HG03175 (cell line): ENCODE measurements around the gene ITGB3.
"Not testable (repeated sequence)": the region's sequence is repeated elsewhere in the genome, so short reads cannot be mapped to it uniquely, and the experiment has no call there.

Experiments used
- ATAC-seq: cut with Tn5 transposase; IDR thresholded peaks from one replicate; pipeline ENCODE4 v1.9.1; 2021; ENCODE audit warnings: mild to moderate bottlenecking, moderate library complexity; ENCODE audit not compliant: unreplicated experiment

ITGB3 gene

DNA sequence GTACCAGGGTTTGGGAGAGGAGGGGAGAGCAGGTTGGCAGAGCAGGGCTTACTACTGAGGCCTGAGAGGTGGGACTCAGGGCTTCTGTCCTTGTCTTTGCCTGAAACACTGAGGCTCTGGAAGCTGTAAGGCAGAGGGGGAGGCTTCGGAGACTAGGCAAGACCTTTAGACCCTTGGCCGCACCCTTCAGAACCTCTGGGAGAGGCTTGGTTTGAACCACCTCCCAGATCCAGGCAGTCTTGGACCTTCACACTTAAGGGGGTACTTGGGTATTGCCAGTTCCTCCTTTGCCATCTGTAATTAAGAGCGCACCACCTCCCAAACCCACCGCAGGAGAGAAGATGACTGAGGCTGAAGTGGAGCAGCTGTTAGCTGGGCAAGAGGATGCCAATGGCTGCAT, 31.6 kb upstream of the ITGB3 start:
- ATAC-seq = no peak

DNA sequence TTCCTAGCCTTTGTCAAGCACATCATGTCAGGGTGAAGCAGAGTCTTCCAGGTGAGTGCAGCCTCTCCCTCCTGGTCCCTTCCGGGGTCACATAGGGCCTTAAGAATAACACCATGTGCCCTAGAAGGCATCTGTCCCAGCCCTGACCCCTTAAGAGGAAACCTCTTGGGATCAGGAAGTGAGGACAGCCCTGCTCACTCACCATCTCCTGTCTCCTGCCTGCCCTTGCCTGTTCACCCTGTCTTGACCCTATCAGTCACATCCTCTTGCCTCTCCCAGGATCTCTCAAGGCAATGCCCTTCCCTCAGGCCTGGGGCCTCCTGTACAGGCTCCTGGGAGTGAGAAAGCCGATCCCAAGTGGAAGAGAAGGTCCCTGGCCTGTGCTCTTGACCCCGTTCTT, 30.6 kb upstream of the ITGB3 start:
- ATAC-seq = no peak

DNA sequence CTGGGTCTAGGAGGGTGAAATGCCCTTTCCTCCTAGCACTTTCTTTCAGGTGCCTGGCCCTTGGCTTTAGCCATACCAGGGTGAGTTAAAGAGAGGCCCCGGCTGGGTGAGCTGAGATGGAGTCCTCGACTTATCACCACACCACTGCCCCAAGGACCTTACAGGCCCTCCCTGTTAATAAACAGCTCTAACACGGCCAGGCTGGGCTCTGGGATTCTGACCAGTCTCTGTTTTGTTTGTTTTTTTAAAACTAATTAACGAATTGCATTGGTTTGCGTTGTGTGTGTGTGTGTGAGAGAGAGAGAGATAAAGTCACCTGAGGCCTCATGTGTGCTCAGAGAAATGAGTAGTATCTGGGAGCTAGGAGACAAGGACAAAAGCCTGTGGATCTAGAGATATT, 30.2 kb upstream of the ITGB3 start:
- no peak for ATAC-seq

DNA sequence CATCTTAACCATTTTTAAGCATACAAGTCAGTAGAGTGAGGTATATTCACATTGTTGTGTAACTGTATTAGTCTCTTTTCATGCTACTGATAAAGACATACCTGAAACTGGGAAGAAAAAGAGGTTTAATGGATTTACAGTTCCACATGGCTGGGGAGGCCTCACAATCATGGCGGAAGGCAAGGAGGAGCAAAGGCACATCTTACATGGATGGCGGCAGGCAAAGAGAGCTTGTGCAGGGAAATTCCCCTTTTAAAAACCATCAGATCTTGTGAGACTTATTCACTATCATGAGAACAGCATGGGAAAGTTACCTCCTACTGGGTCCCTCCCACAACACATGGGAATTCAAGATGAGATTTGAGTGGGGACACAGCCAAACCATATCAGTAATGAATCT, 29.6 kb upstream of the ITGB3 start:
- ATAC-seq = not testable (repeated sequence)

DNA sequence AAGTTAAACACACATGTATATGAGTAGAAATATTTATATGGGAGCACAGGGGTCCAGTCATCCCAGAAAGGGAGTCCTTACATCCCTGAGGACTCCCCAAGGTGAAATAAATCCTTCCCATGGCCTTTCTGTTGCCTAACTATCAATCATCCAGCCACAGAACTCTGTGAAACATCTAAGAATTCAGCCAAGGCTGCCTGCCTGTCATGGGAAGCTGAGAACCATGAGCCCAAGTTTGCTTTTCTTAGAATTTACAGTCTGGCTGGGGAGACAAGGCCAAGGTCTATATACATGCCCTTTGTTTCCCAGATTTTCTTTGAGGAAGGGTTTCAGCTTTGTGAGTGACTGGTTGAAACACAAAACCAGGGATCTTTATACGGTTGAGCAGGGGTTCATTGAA, 28.7 kb upstream of the ITGB3 start:
- no peak for ATAC-seq

DNA sequence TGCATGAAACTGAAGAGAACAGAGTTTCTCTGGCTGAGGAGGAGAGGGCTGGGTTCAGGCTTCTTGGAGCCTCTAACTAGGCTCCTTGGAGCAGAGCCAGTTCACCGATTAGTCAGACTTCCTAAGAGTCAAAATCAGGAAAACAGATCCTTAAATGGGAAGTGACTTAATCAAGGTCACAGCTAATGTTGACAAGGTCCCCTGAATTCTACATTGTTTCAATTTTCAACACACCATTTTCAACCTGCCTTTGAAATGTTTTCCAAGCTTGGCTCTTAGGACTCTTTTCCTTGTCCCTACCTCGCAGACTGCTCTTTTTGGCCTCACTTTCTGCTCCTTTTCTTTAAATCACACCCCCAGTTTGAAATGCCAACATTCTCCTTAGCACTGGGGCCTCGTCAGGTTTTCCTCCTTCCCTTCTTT, 28.2 kb upstream of the ITGB3 start:
- no peak for ATAC-seq

DNA sequence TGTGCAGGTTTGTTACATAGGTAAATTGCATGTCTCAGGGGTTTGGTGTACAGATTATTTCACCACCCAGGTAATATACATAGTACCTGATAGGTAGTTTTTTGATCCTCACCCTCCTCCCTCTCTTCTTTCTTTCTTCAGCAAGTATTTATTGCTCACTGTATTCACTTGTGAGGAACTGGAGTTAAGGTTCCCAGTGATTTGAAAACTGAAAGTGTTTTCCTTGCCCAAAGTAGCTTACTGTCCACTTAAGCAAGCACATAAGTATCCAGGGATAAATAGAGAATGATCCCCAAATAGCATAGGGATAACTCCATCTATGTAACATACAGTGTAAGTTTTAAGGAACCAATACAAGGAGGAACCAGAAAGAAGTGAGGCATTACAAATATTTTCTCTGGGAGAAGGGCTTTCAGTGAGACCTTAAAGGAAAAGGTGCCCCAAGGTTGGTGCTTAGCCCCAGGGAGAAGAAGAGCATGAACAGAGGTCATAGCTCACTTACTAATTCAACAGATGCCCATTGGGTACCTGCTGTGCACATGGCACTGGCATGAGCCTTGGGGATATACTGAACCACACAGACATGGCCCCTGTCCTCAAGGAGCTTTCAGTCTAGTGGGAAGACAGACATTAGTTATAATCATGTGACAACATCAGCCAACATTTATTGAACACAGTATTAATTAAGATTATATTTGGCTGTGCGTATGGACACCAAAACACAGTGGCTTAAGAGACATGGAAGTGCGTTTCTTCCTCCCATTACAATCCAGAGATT, 27.5 kb upstream of the ITGB3 start:
- ATAC-seq = no peak

DNA sequence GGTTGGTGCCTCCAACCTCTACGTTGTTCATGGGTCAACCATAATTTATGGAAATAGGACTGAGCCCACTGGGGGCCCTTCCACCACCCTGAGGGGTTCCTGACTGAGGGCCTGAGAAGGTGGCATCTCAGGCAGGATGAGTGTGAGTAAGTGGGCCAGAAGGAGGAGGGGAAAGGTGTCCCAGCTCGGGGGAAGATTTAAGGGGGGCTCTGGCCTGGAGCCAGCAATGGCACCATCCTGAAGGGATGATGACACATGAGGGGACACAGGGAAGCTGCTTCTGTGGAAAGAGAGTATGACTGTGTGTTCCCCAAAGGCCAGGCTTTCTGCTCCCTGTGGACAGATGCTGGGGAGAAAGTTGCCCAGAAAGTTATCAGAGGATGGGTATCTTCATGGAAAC, 25.8 kb upstream of the ITGB3 start:
- ATAC-seq = no peak

DNA sequence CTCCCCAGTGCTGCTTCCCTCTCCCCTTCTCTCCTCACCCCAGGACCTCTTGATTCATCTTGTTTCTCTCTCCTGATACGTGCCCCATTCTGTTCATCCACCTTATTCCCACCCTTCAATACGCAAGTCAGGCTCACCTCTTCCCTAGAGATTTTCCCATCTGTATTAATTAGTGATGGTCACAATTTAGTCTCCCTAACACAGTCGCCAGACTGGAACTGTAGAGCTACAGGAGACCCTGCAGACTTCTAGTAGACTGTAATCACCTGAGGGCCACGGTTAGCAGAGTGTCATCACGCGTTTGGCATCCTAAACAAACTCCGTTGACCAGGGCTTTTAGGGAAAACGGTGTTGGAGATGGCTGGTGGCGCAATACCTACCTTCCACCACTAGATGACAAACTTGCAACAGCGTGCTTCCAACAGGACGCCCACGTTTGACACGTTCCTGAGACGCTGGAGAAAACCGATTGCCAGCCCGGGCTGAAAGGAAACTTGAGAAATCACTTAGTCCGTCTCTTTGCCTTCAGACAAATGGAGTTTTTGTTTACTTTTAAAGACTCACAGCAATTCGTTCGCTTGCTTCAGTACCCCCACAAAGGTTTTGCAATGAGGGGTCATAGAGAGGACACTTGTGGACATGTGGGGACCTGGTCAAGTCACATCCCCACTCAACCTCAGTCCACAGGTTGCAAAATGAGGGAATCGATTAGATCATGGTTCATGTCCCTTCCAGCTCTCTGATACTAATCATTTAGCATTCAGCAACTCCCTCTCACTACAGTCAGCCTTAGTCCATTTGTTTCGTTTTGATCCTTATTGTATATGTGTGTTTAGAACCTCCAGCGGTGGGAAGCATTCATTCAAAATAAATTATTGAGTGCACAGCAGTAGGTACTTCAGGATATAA, 23.8 kb upstream of the ITGB3 start:
- ATAC-seq = peak; percentile 69

DNA sequence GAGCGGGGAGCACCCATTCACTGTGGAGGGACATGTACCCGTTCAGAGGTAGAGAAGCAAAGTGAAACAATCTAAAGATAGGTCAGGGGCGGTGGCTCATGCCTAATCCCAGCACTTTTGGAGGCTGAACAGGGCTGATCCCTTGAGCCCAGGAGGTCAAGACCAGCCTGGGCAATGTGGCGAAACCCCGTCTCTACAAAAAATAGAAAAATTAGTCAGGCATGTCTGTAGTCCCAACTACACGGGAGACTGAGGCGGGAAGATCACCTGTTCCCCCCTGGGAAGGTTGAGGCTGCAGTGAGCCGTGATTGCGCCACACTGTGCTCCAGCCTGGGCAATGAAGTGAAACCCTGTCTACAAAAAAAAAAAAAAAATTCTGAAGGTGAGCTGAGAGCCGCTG, 22.8 kb upstream of the ITGB3 start:
- ATAC-seq = no peak

DNA sequence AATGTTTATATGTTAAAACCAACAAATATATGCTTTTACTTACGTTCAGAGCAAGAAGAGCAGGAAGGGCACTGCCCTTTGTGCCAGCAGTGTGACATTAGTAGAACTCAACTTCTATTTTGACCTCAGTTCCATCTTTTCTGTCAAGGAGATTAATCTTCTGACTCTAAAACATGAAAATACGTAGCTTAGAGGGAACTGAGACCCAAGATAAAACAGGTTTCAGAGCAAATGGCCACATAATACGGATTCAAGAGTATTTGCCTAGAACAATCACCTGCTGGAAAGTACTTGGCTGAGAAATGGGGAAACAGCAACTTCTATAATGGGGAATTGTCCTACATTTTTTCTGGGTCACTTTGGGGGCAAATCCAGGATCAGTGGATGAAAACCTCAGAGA, 22.3 kb upstream of the ITGB3 start:
- ATAC-seq = no peak

DNA sequence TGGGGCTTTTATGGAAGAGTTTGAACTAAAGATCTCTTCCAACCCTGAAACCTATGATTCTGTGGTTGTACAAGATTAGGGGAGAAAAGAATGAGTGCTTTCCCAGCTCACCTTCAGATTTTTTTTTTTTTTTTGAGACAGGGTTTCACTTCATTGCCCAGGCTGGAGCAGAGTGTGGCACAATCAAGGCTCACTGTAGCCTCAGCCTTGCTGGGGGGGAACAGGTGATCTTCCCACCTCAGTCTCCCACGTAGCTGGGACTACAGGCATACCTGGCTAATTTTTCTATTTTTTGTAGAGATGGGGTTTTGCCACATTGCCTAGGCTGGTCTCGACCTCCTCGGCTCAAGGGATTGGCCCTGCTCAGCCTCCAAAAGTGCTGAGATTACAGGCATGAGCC, 21.8 kb upstream of the ITGB3 start:
- no peak for ATAC-seq

DNA sequence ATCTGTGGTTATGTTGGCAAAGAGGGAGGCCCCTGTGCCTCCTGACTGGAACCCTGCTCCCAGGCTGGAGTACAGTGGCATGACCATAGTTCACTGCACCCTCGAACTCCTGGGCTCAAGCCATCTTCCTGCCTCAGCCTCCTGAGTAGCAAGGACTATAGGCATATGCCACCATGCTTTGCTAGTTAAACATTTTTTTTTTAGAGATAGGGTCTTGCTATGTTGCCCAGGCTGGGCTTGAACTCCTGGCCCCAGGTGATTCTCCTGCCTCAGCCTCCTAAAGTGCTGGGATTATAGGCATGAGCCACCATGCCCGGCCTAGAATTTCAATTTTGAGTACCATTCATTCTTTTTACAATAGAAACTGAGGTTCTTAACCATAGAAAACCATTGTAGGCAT, 21.2 kb upstream of the ITGB3 start:
- ATAC-seq = no peak

DNA sequence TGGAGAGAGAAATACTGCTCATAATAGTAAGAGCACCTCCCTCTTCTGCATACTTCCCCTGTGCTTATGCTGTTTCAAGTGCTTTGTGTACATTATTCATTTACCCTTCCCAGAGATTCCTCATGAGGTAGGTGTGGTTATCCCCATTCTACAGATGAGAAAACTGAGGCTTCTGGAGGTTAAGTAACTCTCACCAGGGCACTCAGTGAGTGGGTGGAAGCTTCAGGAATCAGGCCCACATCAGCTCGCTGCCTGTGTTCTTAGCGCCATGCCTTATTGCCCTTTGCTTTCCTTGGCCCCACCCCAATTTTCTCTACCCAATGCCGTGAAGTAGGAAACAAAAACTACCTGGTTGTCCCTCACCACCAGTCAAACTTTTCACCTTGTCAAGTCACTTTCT, 18.1 kb upstream of the ITGB3 start:
- ATAC-seq = no peak

DNA sequence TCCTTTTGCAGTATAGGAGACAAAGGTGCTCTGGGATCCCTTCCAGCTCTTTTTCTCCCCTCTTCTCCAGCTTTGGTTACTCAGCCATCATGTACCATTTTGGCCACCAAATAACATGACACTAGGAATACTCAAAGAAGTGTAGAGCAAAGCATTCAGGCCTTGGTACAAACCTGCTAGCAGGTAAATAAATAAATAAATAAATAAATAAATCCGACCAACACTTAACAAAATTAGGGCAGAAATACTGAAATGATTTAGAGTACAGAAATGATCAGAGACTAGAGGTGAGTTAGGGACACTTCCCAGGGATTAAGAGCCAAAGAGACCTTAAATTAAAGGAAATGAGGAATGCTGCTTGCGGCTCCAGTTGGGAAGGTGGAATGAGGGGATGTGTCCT, 17.7 kb upstream of the ITGB3 start:
- ATAC-seq = no peak

DNA sequence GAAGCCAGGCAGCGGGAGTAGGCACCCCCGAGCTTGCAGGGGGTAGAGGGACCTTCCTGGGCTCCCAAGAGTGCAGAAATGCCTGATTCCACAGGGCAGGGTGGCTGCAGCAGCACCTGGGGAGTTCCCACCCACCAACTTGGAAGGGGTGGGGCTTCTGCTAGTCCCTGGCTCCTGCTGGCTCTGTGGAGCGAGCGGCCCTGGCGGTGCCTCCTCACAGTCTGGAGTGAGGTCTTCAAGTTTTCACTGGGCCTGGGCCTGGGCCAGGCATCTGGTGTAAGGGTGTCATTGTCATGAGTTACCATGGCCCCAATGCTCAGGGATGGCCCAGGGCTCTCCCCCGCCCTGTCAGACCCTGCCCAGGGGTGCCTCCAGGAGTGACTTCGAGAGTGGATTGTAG, 15.8 kb upstream of the ITGB3 start:
- no peak for ATAC-seq

DNA sequence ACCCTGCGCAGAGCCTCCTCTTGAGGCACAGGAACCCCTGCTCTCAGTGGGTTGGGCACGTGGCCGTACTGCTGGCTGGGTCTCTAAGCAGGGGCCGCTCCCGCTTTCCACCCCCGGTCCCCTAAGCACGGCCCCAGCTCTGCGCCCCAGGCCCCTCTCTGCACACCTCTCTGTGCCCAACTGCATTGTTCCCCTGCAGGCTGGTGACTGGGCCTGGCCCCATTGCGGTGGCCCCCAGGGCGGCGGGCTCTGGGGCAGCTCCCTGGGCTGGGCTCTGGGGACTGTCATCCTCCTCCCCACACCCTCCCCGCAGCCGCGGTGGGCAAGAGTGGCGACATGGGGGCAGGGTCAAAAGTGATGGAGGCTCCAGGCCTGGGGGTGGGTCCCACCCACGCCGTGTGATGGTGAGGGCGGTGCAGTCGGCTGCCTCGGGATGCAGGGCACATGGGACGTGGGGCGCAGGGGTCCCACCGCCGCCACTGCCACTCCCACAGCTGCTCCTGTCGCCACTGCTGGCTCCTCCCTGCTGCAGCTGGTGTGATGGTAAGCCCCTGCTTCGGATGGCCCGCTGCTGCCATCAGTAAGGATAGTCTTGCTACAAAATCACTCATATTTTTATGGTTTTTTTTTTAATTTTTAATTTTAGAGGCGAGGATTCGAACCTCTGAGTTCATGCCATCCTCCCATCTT, 15.2 kb upstream of the ITGB3 start:
- no peak for ATAC-seq

DNA sequence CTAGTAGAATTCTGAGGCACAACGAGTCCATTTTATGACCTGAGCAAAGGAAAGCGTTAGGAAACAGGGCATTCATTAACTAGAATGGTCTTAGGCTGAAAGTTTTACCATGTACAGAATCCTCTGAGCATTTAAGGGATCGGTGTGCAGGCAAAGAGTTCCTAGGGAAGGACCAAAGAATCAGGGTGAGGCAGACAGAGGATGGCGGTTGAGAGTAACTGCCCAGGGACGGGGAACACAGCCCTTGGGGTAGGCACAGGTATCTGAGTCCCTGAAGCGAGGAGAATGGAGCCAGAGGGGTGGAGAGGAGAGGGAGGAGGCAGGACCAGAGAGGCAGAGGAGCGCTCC, 14.0 kb upstream of the ITGB3 start:
- no peak for ATAC-seq

DNA sequence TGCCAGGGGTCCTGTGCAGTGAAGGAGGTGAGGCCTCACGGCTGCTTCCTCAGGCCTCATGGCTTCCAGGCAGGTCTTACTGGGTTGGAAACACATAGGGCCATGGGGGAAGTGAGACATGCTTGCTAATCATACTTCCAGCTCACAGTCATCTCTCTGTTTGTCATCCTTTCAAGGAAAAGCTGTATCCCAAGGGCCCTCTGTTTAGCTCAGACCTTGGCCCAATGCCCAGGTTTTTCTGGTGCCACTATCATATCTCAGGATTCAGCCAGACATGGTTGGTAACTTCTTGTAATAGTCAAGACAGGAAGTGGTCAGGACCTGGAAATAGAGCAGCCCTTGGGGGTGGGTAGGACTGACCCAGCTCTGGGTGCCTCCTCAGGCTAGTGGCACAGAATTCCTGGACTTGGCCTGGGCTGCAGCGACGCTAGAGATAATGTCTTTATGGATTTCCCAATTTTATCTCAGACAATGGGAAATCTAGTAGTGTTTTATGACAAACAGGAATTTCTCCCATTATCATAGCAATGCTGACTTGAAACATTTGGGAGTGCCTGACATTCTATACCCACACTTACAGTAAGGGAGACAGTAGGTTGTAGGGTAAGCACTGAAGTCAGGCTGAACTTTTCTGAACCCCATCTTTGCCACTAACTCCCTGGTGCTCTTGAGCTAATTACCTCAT, 13.5 kb upstream of the ITGB3 start:
- ATAC-seq = no peak

DNA sequence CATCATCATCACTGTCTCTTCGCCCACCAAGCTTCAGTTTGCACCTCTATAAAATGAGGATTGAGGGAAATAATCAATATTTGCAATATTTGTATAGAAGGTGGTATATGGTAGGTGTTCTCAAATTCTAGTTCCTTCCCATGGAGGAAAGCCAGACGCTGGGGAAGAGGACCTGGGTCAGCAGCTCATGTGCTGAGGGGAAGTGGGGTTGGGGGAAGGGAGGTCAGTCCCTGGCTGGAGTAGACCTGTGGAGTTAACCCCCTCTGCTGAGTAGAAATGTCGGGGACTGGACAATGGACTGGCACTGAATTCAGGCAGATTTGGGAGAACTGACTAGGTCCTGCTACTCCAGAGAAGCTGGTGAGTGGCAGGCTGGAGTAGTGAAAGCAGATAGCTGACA, 12.8 kb upstream of the ITGB3 start:
- no peak for ATAC-seq

DNA sequence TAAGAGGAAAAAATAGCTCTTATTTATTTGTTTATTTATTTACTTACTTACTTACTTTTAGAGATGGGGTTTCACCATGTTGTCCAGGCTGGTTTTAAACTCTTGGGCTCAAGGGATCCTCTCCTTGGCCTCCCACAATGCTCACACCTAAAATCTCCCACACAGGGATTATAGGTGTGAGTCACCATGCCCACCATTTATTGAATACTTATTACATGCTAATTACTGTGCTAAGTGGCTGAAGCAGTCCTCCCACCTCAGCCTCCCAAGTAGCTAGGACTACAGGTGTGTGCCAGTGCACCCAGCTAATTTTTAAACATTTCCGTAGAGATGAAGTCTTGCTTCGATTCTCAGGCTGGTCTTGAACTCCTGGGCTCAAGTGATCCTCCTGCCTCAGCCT, 11.0 kb upstream of the ITGB3 start:
- ATAC-seq = no peak
